C4-2B (cell line): ENCODE results near the gene DMRTB1.
A peak's percentile ranks its signal among the peaks of the same experiment; 100 is the strongest.

Experiments used
- CTCF ChIP-seq: fragments of 450-650 bp; conservative IDR thresholded peaks from 2 replicates; pipeline ENCODE4 v1.5.1; 2017; ENCODE audit warnings: mild to moderate bottlenecking
- ZFX ChIP-seq: fragments of 450-650 bp; IDR thresholded peaks from 2 replicates; pipeline ENCODE4 v1.6.1; 2017

GRCh38 chr1:53430261-53430660 is 28.9 kb upstream of the DMRTB1 start:
- TF ChIP-seq ZFX (no peak), CTCF (peak; percentile 9)
